Spleen (tissue), 11 donors: ENCODE data around the gene PSME1. TPM values are rescaled to one million over a fixed set of nuclear protein-coding genes. Genes with fewer than 3 reads are reported as not detected.

Experiments
- DNase-seq: peaks from one replicate; pipeline ENCODE4 v3.0.0-alpha.2; 2020
- H3K27ac ChIP-seq, 8 donors: fragments of 200-600 bp; sonication (generic) in 7 of 8; 1 replicate in 4 of 8; 2 replicates in 4 of 8; pipeline versions ENCODE4 v1.5.0 to v1.8.0; 2016 to 2021; ENCODE audit warnings: inconsistent platforms in 4 of 8, mild to moderate bottlenecking in 4 of 8, moderate library complexity in 1 of 8
- H3K27me3 ChIP-seq, 7 donors: fragments of 200-600 bp; sonication (generic) in 6 of 7; replicated peaks in 1 of 7; 1 replicate in 4 of 7; 2 replicates in 3 of 7; pipeline versions ENCODE4 v1.5.0 to v1.8.0; 2016 to 2021; ENCODE audit warnings: inconsistent platforms in 3 of 7, mild to moderate bottlenecking in 1 of 7
- H3K36me3 ChIP-seq, 6 donors: fragments of 200-600 bp; sonication (generic) in 5 of 6; 1 replicate in 4 of 6; 2 replicates in 2 of 6; pipeline versions ENCODE4 v1.5.0 to v1.8.0; 2016 to 2021; ENCODE audit warnings: inconsistent platforms in 2 of 6
- H3K4me1 ChIP-seq, 6 donors: fragments of 200-600 bp; sonication (generic) in 5 of 6; 1 replicate in 3 of 6; 2 replicates in 3 of 6; pipeline versions ENCODE4 v1.5.0 to v1.8.0; 2016 to 2021; ENCODE audit warnings: inconsistent platforms in 3 of 6
- H3K4me3 ChIP-seq, 8 donors: fragments of 200-600 bp; sonication (generic) in 7 of 8; 1 replicate in 4 of 8; 2 replicates in 4 of 8; pipeline versions ENCODE4 v1.5.0 to v1.8.0; 2016 to 2021; ENCODE audit warnings: inconsistent platforms in 4 of 8, mild to moderate bottlenecking in 4 of 8, moderate library complexity in 2 of 8
- H3K9me3 ChIP-seq, 8 donors: fragments of 200-600 bp; sonication (generic) in 7 of 8; 1 replicate in 4 of 8; 2 replicates in 4 of 8; pipeline versions ENCODE4 v1.5.0 to v1.8.0; 2016 to 2021; ENCODE audit warnings: inconsistent platforms in 4 of 8
- POLR2A ChIP-seq, 3 donors: fragments of 450-650 bp; IDR thresholded peaks; one replicate each; pipeline ENCODE4 v1.5.1; 2017; ENCODE audit warnings: antibody characterized with exemption in 3 of 3, mild to moderate bottlenecking in 1 of 3
- POLR2AphosphoS5 ChIP-seq, 3 donors: sonication (generic); formaldehyde crosslinking; IDR thresholded peaks; one replicate each; pipeline ENCODE4 v1.5.1; 2017; ENCODE audit warnings: antibody characterized with exemption in 3 of 3
- WGBS, 5 donors: extraction: QIAGEN DNeasy Blood & Tissue Kit in 3 of 5; methylation state at CpG; one replicate each; pipeline versions ENCODE4 v1.1.5 to v1.1.7; 2013 to 2018; 5-methylcytosine and 5-hydroxymethylcytosine counted together
- intact Hi-C: fragments of 100-400 bp; cut with DNase I; formaldehyde crosslinking; loops from one replicate; pipeline ENCODE4 v1.15.0; 2023; ENCODE audit warnings: low total_unique reads
- polyA plus RNA-seq, 3 donors: library from polyadenylated mRNA; stranded (reverse); fragments of 200-250 nt; gene quantifications; one replicate each; pipeline ENCODE4 v1.2.1, GENCODE V29; 2013
- total RNA-seq, 7 donors: library from RNA; depleted of rRNA in 3 of 7; stranded (reverse); fragments of >200 nt in 3 of 7; fragmentation: NEBNext Ultra II Directional in 4 of 7; extraction: Animal tissue kit (Norgen Biotek cat#: 25700) in 4 of 7; gene quantifications; one replicate each; pipeline versions ENCODE4 v1.1.0 to v1.2.1, GENCODE V29; 2016 to 2021
- TF ChIP-seq, protein P1 (sequence below), 11 experiments: fragments of 200-600 bp in 7 of 11; fragments of 450-650 bp in 4 of 11; sonication (generic) in 4 of 11; IDR thresholded peaks in 8 of 11; conservative IDR thresholded peaks in 3 of 11; 1 replicate in 7 of 11; 2 replicates in 4 of 11; pipeline versions ENCODE4 v1.4.0 to v1.8.0; 2016 to 2021; ENCODE audit warnings: antibody characterized with exemption in 11 of 11, inconsistent platforms in 4 of 11, mild to moderate bottlenecking in 1 of 11
- donor health status: healthy with polysubstance abuse.
- donor health status: DM: no; HTN: no; CAD: no; lungs with moderate emphysema.
- donor health status: DM: no; HTN: no; CAD: no.
- donor health status: Bipolar disorder and iron deficiency.
- donor health status: healthy.
- donor health status: DM: no; HTN: no; CAD: no.
- donor health status: DM: yes; HTN: yes; CAD: no.

The PSME1 gene
- total and polyA plus RNA-seq, 10 donors, result 157 to 441 (median 253) TPM

DNA sequence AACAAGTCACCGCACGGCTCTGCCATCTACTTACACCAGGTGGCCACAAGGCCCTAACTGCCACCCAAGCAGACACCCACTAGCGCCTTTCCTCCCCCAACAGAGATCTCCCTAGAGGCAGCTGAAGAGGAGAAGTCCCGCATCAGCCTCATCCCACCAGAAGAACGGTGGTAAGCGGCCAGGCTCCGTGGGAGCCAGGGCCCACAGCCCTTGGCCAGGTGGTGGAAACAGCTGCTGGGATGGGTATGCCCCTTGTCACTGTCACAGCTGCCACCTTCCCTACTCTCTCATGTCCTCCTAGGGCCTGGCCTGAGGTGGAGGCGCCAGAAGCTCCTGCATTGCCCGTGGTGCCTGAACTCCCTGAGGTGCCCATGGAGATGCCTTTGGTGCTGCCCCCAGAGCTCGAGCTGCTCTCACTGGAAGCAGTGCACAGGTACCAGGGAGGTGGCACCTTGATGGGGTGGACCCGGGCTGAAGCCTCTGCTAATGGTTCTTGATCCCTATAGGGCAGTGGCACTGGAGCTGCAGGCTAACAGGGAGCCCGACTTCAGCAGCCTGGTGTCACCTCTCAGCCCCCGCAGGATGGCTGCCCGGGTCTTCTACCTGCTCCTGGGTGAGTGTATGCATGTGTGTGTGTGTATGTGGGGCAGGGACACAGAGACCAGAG is 43.4 kb downstream of the PSME1 start:
- intact Hi-C loops, result no loop called here
- Histone ChIP-seq H3K9me3 (no peaks in the 10 kb centered on the region), H3K27ac (no peak overlapping the region), H3K4me1 (no peaks in the 10 kb centered on the region), H3K4me3 (no peak overlapping the region), H3K27me3 (no peaks in the 10 kb centered on the region), H3K36me3 (peaks cover 2 to 100% (median 88%) of the 10 kb centered on the region in 6 donors)
- WGBS, 5 donors, result 84 to 90% (median 86%) methylated on average over 10 to 14 of the region's 14 CpGs
- TF ChIP-seq POLR2AphosphoS5 (IDR thresholded peaks at IDR 0.05), result peak; percentile 1 to 52 (median 20)
- TF ChIP-seq POLR2A (IDR thresholded peaks at IDR 0.05), result no peak
- DNase-seq, result peak; percentile 56

DNA sequence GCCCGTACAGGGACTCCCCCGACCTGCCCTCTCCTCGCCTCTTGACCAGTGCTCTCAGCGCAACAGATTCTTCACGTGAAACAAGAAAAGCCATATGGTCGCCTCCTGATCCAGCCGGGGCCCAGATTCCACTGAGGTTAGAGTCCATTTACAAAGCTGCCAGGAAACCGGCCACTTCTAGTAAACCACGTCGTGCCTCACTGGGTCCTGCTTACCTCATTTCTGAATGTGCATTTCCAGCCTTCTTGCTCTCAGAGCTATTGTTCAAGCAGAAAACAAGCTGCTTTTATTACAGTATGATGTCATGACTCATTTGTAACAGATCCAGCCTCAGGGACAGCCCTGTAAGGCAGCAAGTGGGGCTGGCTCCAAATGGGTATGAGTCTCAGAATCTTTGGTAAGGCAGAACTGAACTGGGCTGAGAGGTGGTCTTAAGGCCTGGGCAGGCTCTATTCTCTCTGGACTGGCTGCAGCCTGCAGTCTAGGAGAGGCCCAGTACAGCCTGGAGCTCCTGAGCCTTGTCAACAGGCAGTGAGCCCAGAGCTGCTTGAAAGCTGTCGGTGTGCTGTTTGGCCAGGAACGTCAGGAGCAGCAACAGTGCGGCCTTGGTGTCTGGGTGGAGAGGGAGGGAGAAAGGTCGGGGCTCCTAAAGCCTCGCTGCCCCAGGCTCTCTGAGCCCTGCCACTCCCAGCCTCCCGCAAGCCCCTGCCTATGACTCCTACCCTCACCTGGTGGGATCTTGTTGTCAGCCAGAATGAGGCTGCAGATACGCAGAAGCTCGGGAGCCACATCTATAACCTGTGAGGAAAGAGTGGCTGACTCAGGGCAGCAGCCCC is 44.2 kb downstream of the PSME1 start:
- Histone ChIP-seq H3K27ac (peak overlapping the region in 1 of 8 donors; percentile 26), H3K4me1 (no peaks in the 10 kb centered on the region), H3K36me3 (peaks cover 2 to 100% (median 93%) of the 10 kb centered on the region in 6 donors), H3K4me3 (no peak overlapping the region), H3K9me3 (no peaks in the 10 kb centered on the region), H3K27me3 (no peaks in the 10 kb centered on the region)
- TF ChIP-seq POLR2AphosphoS5 (IDR thresholded peaks at IDR 0.05), result peak in 1 of 3 donors; percentile 52
- TF ChIP-seq POLR2A (IDR thresholded peaks at IDR 0.05), result no peak
- intact Hi-C loops, result no loop called here
- DNase-seq, result peak; percentile 41
- WGBS, 5 donors, result 78 to 88% (median 85%) methylated on average over 9 to 18 of the region's 18 CpGs

DNA sequence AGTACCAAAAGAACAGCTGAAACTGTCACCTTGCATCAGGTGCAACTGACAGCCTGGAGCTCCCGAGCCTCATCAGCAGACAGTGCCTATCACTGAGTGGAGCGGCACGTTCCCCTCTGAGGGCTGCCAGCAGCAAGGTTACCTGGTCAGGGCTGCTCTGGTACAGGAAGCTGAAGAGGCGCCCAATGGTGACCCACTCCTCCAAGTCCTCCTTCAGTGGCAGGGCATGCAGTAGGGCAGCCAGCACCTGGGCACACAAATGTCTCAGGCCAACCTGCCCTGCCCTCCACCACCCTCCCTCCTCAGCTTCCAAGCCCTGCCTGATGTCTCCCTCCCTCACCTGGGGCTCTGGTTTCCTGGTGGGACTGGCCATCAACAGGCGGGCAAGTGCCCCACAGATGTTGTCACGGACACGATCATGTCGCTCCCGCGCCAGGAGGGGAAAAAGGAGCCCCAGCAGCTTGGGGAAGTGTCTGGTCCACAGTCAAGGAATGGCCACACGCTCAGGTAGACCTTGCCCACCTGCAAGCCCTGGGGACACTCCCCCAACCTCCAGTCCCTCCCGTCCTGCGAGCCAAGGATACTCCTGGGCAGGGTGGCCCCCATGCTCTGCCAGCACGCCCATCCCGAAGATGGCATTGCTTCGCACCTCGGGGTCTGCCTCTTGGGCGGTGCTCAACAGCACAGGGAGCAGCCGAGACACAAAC is 45.5 kb downstream of the PSME1 start:
- Histone ChIP-seq H3K4me1 (peaks cover 0 to 7% (median 0%) of the 10 kb centered on the region in 6 donors), H3K27me3 (no peaks in the 10 kb centered on the region), H3K36me3 (peaks cover 2 to 100% (median 99%) of the 10 kb centered on the region in 6 donors), H3K27ac (no peak overlapping the region), H3K9me3 (no peaks in the 10 kb centered on the region), H3K4me3 (no peak overlapping the region)
- intact Hi-C loops, result no loop called here
- DNase-seq, result peak; percentile 70
- 82 to 92% (median 89%) methylated on average over 14 to 19 of the region's 19 CpGs for WGBS, 5 donors
- TF ChIP-seq POLR2A (IDR thresholded peaks at IDR 0.05) (no peak), POLR2AphosphoS5 (IDR thresholded peaks at IDR 0.05) (peak in 1 of 3 donors; percentile 51)

DNA sequence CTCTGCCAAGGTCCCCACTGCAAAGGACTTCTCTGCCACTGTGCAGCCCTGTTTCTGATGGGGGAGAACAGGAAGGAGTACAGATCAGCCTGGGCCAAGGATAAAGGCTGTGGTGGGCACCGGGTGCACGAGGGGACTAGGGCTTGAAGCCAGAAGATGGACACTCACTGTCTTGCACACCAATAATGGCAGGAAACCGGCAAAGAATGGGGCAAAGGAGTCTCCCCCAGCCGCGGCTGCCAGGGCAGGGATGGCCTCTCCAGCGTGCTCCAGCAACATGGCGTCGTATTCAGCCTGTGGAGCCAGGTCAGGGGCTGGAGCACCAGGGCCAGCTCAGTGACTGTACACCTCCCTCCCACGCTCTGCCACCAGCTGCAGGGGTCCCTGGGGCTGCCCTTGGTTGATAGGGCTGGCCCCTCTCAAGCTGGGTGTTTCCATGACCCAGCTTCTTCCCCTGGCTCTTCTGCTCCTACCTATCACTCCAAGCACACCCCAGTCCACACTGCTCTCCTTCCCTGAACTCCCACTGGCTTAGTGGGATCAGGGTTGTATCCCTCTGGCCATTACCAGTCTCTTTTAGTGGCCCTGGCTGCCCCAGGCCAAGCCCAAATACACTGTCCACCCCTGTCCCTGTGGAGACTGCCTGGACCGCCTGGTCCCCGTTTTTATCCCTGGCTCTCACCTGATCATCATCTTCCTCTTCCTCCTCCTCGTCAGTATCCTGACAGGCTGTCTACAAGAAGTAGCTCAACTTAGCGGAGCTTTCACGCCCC is 46.3 kb downstream of the PSME1 start:
- Histone ChIP-seq H3K36me3 (peaks cover 2 to 99% (median 94%) of the 10 kb centered on the region in 6 donors), H3K4me3 (no peak overlapping the region), H3K9me3 (no peaks in the 10 kb centered on the region), H3K27ac (no peak overlapping the region), H3K4me1 (peaks cover 0 to 15% (median 4%) of the 10 kb centered on the region in 6 donors), H3K27me3 (no peaks in the 10 kb centered on the region)
- DNase-seq, result peak; percentile 67
- WGBS, 5 donors, result 85 to 90% (median 88%) methylated on average over 14 of the region's 14 CpGs
- TF ChIP-seq POLR2AphosphoS5 (IDR thresholded peaks at IDR 0.05) (peak in 1 of 3 donors; percentile 32), POLR2A (IDR thresholded peaks at IDR 0.05) (no peak)
- TF ChIP-seq, protein P1, sequence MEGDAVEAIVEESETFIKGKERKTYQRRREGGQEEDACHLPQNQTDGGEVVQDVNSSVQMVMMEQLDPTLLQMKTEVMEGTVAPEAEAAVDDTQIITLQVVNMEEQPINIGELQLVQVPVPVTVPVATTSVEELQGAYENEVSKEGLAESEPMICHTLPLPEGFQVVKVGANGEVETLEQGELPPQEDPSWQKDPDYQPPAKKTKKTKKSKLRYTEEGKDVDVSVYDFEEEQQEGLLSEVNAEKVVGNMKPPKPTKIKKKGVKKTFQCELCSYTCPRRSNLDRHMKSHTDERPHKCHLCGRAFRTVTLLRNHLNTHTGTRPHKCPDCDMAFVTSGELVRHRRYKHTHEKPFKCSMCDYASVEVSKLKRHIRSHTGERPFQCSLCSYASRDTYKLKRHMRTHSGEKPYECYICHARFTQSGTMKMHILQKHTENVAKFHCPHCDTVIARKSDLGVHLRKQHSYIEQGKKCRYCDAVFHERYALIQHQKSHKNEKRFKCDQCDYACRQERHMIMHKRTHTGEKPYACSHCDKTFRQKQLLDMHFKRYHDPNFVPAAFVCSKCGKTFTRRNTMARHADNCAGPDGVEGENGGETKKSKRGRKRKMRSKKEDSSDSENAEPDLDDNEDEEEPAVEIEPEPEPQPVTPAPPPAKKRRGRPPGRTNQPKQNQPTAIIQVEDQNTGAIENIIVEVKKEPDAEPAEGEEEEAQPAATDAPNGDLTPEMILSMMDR (IDR thresholded peaks at IDR 0.05 in 8 of 11, conservative IDR thresholded peaks at IDR 0.05 in 3 of 11), result no peak
- intact Hi-C loops, result no loop called here

DNA sequence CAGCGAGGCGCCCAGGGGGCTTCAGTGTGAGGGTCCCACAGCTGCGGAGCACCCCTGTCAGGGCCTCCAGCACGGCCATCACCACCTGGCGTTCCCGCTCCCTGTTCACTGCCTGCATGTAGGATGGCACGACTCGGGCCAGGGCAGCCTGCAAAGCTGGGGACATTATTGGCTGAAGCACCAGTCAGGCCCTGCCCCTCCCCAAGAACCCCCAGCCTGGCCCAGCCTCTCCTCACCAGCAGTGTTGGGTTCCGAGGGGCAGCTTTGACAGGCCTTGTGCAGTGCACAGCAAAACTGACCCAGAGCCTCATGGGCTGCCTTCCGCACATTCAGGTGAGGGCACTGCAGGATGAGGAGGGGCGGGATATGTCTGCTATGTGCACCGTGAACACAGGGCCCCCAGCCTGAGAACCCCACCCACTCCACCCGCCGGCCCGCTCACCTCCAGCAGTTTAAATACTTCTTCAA is 47.1 kb downstream of the PSME1 start:
- WGBS, 5 donors, result 92 to 98% (median 94%) methylated on average over 8 to 15 of the region's 15 CpGs
- intact Hi-C loops, result no loop called here
- Histone ChIP-seq H3K27ac (no peak overlapping the region), H3K27me3 (no peaks in the 10 kb centered on the region), H3K4me1 (peaks cover 8 to 22% (median 11%) of the 10 kb centered on the region in 6 donors), H3K4me3 (no peak overlapping the region), H3K9me3 (no peaks in the 10 kb centered on the region), H3K36me3 (peaks cover 2 to 91% (median 86%) of the 10 kb centered on the region in 6 donors)
- DNase-seq, result peak; percentile 69
- no peak for TF ChIP-seq POLR2A (IDR thresholded peaks at IDR 0.05)
- peak in 1 of 3 donors; percentile 46 for TF ChIP-seq POLR2AphosphoS5 (IDR thresholded peaks at IDR 0.05)
- TF ChIP-seq, protein P1 (IDR thresholded peaks at IDR 0.05 in 8 of 11, conservative IDR thresholded peaks at IDR 0.05 in 3 of 11), result no peak
